ENCODE data around the gene C12orf42.

DNA sequence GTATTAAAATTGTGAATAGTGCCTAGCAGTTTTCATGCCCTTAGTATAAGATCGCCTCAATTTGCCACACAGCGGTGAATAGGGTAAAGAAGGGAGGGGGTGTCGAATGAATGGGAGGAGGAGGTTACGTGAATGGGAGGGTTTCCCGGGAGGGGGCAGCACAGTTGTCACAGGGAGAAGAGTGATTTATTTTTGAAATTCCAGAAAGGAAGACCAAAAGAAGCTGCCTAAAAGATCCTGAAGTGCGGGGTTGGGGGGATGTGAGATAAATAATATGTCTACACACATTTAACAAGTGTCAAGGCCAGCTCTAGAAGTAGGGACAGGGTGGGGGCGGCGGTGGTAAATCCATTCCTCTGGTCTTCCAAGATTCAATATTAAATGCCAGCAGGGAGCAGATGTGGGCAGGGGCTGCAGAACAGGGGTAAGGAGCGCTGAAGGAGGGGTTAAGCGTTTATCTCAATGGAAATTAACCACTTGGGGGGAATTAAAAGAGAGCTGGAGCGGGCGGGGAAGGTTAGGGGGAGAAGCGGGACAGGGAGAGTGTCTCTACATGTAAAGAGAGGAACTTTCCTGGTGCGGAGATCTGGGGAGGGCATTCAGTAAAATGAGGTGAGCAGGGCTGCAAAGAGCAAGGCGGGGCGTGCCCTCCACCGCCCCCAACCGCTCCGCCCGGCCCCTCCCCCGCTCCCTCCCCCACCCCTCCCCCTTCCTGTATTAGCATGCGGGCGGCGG is 867 bp downstream of the C12orf42 start:
- no peak for TF ChIP-seq ZNF274 (IDR thresholded peaks at IDR 0.05; ENCODE audit: low read depth, low read length)
- TF ChIP-seq YY1 (IDR thresholded peaks at IDR 0.05; ENCODE audit: insufficient read depth, insufficient read length): no peak
